Osteocyte (in vitro differentiated cells): ENCODE measurements around the gene CNTNAP1. TPM values are rescaled to one million over a fixed set of nuclear protein-coding genes. Genes with fewer than 3 reads are reported as not detected.
A peak's percentile ranks its signal among the peaks of the same experiment; 100 is the strongest.
"Not testable (repeated sequence)": the region's sequence is repeated elsewhere in the genome, so short reads cannot be mapped to it uniquely, and the experiment has no call there.

ENCODE experiments used
- DNase-seq: peaks from one replicate; pipeline ENCODE4 v3.0.0; 2021; ENCODE audit warnings: mixed read lengths; ENCODE audit not compliant: unreplicated experiment; ENCODE audit errors: extremely low spot score
- H3K27ac Mint-ChIP-seq: one replicate; pipeline ENCODE4 v1.8.0; 2021; ENCODE audit warnings: mild to moderate bottlenecking, mixed read lengths; ENCODE audit not compliant: unreplicated experiment
- H3K27me3 Mint-ChIP-seq: one replicate; pipeline ENCODE4 v1.8.0; 2021; ENCODE audit warnings: mixed read lengths; ENCODE audit not compliant: unreplicated experiment
- H3K36me3 Mint-ChIP-seq: one replicate; pipeline ENCODE4 v1.8.0; 2021; ENCODE audit warnings: mixed read lengths; ENCODE audit not compliant: unreplicated experiment
- H3K4me1 Mint-ChIP-seq: one replicate; pipeline ENCODE4 v1.8.0; 2021; ENCODE audit warnings: mixed read lengths; ENCODE audit not compliant: unreplicated experiment
- H3K4me3 Mint-ChIP-seq: one replicate; pipeline ENCODE4 v1.8.0; 2021; ENCODE audit warnings: mild to moderate bottlenecking, moderate library complexity, mixed read lengths; ENCODE audit not compliant: unreplicated experiment
- H3K9me3 Mint-ChIP-seq: one replicate; pipeline ENCODE4 v1.8.0; 2021; ENCODE audit warnings: mixed read lengths; ENCODE audit not compliant: unreplicated experiment
- total RNA-seq: library from RNA; stranded (reverse); gene quantifications from 2 replicates; pipeline ENCODE4 v1.2.1, GENCODE V29; 2021
- TF ChIP-seq, protein P1 (sequence below): fragments of 200-600 bp; sonication (generic); IDR thresholded peaks from 2 replicates; pipeline ENCODE4 v1.5.0; 2021; ENCODE audit warnings: antibody characterized with exemption, mild to moderate bottlenecking, moderate library complexity

Gene CNTNAP1
- total RNA-seq, 1 donor from 2014 or later = 35.8 TPM

DNA sequence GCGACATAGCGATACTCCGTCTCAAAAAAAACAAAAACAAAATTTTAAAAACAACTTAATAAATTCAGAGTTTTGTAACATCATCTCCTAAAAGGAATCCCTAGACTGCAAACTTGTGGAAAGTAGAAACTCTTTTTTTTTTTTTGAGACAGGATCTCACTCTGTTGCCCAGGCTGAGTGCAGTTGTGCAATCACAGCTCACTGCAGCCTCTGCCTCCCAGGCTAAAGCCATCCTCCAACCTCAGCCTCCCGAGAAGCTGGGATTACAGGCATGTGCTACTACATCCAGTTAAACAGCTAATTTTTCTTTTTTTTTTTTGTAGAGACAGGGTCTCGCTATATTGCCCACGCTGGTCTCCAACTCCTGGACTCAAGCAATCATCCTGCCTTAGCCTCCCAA, 42.8 kb downstream of the CNTNAP1 start:
- no peaks in the 10 kb centered on the region for H3K27me3 Mint-ChIP-seq

GRCh38 chr17:42740699-42741098, 58.4 kb downstream of the CNTNAP1 start:
- Mint-ChIP-seq H3K4me1 (peaks cover 15% of the 10 kb centered on the region), H3K9me3 (no peaks in the 10 kb centered on the region), H3K27ac (no peak overlapping the region), H3K4me3 (no peak overlapping the region), H3K36me3 (no peaks in the 10 kb centered on the region), H3K27me3 (no peaks in the 10 kb centered on the region)
- no peak for DNase-seq
- TF ChIP-seq, protein P1, sequence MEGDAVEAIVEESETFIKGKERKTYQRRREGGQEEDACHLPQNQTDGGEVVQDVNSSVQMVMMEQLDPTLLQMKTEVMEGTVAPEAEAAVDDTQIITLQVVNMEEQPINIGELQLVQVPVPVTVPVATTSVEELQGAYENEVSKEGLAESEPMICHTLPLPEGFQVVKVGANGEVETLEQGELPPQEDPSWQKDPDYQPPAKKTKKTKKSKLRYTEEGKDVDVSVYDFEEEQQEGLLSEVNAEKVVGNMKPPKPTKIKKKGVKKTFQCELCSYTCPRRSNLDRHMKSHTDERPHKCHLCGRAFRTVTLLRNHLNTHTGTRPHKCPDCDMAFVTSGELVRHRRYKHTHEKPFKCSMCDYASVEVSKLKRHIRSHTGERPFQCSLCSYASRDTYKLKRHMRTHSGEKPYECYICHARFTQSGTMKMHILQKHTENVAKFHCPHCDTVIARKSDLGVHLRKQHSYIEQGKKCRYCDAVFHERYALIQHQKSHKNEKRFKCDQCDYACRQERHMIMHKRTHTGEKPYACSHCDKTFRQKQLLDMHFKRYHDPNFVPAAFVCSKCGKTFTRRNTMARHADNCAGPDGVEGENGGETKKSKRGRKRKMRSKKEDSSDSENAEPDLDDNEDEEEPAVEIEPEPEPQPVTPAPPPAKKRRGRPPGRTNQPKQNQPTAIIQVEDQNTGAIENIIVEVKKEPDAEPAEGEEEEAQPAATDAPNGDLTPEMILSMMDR = no peak

More for the DNA sequence above, 42.8 kb downstream of the CNTNAP1 start:
- H3K9me3 Mint-ChIP-seq = no peaks in the 10 kb centered on the region
- H3K27ac Mint-ChIP-seq = no peak overlapping the region
- TF ChIP-seq, protein P1 = no peak
- H3K4me3 Mint-ChIP-seq = no peak overlapping the region
- no peak for DNase-seq
- peaks cover 35% of the 10 kb centered on the region for H3K36me3 Mint-ChIP-seq
- no peaks in the 10 kb centered on the region for H3K4me1 Mint-ChIP-seq

DNA sequence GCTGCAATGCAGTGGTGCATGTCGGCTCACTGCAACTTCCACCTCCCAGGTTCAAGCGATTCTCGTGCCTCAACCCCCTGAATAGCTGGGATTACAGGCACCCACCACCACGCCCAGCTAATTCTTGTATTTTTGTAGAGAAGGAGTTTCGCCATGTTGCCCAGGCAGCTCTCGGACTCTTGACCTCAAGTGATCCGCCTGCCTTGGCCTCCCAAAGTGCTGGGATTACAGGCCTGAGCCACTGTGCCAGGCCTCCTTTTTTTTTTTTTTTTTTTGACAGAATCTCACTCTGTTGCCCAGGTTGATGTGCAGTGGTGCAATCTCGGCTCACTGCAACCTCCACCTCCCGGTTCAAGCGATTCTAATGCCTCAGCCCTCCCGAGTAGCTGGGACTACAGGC, 60.6 kb downstream of the CNTNAP1 start:
- not testable (repeated sequence) for H3K9me3 Mint-ChIP-seq, DNase-seq, H3K36me3 Mint-ChIP-seq, H3K27ac Mint-ChIP-seq
- Mint-ChIP-seq H3K4me1 (peaks cover 15% of the 10 kb centered on the region), H3K27me3 (peaks cover 12% of the 10 kb centered on the region), H3K4me3 (peak overlapping the region; percentile 6)

GRCh38 chr17:42743595-42744282, 61.4 kb downstream of the CNTNAP1 start:
- H3K4me3 Mint-ChIP-seq = peak overlapping the region; percentile 91
- H3K4me1 Mint-ChIP-seq = peaks cover 15% of the 10 kb centered on the region
- DNase-seq = no peak
- H3K9me3 Mint-ChIP-seq = no peaks in the 10 kb centered on the region
- H3K27ac Mint-ChIP-seq = peak overlapping the region; percentile 89
- TF ChIP-seq, protein P1 = peak; percentile 22
- H3K36me3 Mint-ChIP-seq = no peaks in the 10 kb centered on the region
- H3K27me3 Mint-ChIP-seq = peaks cover 16% of the 10 kb centered on the region

DNA sequence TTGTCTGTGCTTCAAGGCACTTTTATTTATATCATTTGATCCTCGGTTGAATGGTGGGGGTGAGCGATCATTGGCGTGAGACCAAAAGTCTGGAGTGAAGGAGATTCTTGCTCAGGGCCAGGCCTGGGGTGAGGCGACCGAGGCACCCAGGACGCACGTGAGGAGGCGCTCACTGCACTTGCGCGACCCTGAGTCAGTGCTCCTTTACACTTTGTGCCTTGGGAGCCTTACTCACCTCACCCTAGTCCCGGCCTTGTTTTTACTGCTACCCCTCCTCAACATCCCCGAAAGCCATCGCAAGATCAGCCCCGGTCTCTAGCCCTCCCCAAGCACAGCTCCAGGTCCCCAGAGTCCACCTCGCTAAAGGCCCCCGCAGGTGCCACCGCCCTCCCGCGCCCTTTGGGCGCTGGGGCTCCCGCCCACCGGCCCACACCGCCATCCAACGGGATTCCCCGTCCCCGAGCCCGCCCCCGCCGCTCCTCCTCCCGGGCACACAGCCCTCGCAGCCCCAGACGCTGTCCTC, 62.0 kb downstream of the CNTNAP1 start:
- peak overlapping the region; percentile 91 for H3K4me3 Mint-ChIP-seq
- H3K9me3 Mint-ChIP-seq = no peaks in the 10 kb centered on the region
- no peaks in the 10 kb centered on the region for H3K36me3 Mint-ChIP-seq
- TF ChIP-seq, protein P1 = no peak
- peaks cover 16% of the 10 kb centered on the region for H3K27me3 Mint-ChIP-seq
- peak overlapping the region; percentile 89 for H3K27ac Mint-ChIP-seq
- peaks cover 15% of the 10 kb centered on the region for H3K4me1 Mint-ChIP-seq
- DNase-seq = no peak
